DMS53 treated with DMSO at 0.1 percent for 48 hours (cell line): Measurements from ENCODE around the gene CFAP100.

Source experiments
- DNase-seq: peaks from one replicate; lab custom pipeline; 2025; ENCODE audit not compliant: unreplicated experiment; lab: John Stamatoyannopoulos, UW

The CFAP100 gene

DNA sequence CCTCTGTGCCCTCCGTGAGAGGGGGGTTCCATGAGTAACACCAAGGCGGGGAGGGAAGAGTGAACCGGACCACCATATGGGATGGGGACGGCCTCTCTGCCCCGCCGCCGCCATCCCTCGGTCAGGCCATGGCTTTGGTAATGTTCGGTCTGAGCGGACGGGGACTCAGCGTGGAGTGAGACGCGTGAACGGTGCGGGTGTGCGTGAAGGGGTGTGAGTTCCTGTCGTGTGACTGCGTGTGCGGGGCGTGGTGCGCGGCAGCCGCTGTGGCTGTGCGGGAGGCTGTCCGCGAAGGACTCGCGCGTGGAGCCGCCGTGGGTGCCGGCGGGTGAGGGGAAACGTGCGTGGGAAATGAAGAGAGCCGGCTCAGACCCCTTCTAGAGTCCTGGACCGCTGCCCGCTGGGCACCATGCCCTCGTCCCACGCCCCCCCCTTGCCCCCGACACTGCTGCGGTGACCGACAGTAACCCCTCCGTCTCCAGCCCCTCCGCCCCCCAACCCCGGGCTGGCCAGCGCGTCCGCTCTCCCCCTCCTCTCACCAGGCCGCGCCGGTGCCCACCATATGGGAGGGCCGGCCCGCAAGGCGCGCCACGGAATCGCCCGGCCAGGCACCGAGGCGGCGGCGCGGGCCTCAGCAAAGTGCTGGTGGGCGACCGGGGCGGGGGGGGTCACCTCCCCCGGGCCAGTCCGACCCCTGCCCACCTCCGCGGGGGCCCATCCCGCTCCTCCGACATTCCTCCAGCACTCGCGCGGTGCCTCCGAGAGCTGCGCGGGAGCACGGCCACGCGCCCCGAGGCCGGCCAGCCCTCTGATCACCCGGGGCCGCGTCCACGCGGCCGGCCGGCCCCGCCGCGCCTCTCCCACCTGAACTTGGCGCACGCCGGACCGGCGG, 38.1 kb upstream of the CFAP100 start:
- no peak for DNase-seq

DNA sequence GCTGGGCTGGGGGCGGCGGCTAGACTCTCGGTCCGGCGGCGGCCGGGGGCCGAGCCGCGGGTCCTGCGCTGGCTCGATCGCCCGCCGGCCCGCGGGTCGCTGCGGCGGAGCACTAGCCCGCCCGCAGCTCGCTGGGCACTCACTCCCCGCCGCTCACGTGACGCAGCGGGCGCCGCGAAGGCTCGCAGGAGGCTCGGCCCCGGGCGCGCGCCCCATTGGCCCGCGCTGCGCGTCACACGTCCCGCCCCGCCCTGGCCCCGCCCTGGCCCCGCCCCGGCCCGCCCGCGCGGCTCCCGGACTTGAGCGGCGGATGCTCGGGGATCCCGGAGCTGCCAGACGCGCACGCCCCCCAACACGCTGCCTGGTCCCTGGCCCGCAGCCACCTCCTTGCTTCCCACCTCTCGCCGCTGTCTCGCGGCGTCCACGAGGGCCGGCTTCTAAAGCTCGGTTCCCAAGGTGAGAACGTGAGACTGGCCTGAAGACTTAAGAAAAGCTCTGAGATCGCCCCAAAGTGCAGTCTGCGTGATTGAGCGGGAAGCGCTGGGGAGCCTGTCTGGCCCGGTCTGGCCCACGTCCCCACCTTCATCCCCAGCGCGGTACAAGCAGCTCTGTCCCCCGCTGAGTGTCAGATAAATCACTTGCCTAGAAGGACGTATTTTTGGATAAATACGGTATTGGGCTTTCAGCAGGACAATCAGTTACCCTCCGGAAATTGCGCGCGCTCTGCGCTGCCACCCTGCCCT, 37.2 kb upstream of the CFAP100 start, which contains the start of gene KLF15:
TSS of gene KLF15 (minus strand) at position 114 of the 743 bp plus-strand sequence. CDS start 4,486 bp downstream, outside the sequence.
- peak; percentile 47 for DNase-seq

DNA sequence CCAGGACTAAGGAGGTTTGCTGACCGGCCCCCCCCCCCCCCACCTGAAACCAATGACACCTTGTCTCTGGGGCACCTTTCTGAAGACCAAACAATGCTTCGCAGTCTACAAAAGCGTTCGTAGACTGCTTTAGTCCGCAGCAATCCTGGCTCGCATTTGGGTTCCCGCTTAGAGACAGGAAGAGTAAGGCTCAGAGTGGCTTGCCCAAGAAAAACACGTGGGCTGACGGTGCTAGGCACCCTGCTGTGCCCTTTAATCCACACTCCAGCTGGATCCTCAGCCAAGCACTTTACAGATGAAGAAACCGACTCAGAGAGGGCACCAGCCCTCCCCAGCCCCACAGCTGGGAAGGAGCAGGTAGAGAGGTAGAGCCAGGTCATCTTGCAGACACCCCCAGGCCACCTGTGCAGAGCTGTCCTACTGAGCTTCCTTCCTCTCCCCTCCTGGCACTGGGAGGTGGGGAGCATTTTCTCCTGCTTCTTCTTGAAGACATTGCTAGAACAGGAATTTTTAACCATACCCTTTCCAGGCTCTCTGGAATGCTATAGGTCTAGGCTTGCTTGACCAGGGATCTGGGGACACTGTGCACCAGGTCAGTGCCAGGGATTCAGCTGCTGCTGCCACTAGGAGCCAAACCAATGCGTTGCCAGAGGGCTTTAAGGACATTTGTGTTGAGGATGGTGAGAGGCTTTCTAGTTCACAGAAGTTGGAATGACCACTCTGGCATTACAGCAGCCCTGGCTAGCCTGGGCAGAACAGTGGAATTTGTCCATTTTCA, 36.5 kb upstream of the CFAP100 start:
- peak; percentile 25 for DNase-seq

DNA sequence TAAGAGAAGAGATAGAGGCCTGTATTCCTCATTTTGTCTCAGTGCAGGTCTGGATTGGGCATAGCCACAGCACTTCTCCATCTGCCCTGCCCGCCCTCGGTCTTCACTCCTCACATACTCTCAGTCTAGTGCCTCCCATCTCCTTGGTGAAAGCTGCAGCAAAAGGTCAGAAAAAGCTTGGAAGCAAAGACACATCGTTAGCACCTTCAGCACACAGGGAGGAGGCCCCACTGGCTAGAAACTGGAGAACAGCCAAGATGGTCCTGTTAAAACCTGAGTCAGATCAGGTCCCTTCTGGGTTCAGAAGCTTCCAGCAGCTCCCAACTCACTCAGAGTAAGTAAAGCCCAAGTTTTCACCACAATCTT, 35.9 kb upstream of the CFAP100 start:
- no peak for DNase-seq

DNA sequence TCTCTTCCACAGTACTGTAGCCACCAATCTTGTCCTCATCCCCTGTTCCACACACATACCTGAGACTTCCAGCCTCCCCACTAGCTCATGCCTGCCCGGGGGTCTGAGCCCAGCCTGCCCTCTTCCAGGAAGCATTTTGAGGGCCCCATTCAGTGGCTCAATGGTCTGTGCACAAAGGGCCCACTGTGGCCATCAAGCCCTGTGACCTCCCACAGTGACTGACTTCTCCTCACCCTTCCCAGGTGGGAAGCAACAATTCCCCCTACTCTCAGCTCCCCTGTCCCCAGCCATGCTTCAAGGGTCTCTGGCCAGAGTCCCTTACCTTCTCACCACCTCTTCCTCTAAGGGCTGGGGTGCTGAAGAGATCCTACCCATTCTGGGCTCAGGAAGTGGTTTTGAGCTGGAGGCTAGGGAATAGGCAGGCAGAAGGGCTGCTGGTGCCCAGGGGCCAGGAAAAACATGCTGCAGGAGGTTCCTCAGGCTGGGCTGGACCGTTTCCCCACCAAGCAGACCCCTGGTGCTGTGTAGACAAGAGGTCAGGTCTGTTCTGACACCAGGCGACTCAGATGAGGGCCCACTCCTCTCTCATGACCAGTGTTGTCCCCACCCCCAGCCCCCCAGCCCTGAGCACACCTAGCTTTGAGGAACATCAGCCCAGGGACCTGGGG, 34.5 kb upstream of the CFAP100 start:
- no peak for DNase-seq

DNA sequence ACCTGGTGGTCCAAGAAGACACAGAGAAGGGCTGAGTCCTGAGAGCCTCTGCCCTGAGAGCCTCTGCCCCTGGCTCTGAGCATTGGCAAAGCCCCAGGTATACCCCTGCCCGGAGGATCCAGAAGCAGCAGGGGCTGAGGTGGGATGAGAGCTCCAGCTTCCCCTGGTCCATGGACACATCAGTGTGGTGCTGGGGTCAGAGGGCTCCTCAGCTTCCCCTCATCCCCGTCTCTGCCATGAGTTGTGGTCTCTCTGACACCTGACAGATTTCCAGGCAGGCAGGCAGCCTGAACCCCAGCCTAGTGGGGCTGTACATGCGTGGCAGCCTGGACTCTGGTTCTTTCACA, 34.0 kb upstream of the CFAP100 start:
- DNase-seq, result no peak

DNA sequence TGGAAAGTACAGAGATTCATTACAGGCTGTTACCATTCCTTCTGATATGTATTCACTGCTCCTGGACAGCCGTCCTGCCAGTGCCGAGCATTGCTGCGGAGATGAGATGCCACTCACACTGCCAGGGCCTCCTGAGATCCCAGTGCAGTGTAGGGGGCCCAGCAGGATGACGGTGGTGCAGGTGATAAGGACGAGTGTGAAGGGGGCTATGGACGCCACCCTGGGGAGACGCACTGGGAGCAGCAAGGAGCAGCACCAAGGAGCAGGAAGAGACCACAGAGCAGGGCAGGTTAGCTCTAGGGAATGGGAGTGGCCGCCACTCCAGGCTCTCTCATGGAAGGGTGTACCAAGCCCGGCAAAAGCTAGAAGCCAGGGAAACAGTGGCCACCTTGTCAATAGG, 33.5 kb upstream of the CFAP100 start:
- DNase-seq, result no peak

DNA sequence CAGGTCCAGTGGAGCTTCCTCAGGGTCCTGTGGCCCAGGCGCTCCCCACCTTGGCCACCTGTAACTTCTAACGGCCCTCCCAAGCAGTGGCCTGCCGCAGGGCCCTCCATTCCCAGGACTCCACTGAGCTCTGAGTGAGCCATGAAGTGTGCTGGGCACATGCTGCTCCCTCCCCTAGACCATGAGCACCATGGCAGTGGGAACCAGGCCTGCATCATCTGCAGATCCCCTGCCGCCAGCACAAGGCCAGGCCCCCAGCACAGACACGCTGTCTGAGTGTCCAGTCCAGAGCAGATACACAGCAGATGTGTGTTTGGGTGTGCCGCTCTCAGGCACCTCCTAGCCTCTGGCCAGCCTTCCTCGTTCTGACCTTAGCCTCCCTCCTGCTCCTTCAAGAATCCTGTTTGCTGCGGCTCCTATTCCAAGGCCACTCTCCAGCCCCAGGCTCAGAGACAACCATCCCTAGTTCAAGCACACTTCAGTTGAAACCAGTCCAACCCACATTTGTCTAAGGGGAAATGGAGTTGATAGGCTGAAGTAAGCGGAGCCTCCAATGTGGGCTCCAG, 30.5 kb upstream of the CFAP100 start:
- no peak for DNase-seq

DNA sequence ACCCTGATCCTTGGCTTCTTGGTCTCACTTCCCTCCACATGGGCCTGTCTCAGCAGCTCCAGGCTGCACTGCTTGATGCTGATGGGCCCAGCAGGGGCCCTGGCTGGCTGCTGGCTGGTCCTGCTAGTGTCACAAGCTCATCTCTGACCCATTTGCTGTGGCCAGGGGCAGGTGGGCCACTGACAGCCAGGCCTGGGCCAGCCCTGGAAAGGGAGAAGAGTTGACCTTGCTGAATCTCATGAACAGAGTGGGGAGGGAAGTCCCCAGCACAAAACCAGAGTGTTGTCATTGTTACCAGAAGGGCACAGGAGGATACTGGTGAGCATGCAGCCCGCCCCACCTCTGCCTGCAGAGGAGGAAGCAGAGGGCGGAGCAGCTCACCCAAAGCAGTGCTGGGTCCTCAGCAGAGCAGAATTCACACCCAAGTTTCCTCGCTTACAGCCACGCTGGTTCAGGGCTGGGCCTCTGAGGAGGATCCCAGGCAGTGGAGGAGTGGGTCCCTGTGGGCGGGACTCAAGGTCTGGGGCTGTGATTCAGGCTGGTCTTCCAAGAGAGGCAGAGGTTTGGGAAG, 29.9 kb upstream of the CFAP100 start:
- no peak for DNase-seq

DNA sequence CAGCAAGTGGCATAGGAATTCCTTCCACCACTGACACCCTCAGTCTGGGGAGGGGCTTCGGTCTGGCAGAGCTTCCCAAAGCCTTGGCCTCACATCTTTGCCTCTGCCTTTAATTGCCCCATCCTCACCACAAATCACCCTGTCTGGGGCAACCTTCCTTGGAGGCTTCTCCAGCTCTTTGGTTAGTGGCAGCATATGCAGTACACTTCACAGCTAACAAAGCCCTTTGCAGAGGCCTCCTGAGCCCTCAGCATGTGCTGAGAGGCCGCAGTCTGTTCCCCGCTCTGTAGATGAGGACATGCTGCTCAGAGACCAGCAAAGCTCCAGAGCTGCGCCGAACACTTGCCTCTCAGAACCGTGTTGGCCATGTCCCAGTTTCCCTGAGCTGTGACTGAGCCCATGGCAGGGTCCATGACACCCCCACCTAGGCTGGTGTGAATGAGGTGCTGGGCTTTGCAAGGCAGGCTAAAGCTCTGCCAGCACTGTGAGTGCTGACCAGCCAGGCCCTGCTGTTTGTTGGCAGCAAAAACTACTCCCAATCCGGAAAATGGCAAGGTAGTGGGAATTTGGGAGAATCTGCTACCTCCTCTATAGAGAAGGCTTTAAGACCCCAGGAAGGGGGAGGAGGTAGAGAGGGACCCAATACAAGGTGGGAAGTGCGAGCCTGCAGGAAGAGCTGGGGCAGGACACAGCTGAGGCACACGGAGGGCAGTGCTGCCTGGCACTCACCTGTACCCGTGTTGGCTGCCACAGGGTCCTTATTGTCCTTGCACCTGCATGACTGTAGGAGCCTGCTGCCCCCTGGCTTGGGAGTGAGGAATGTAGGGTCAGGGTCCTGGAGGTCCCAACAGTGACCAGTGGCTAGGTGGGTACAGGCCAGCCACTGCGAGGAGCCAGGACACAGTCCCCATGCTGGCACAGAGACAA, 29.1 kb upstream of the CFAP100 start:
- DNase-seq, result no peak

DNA sequence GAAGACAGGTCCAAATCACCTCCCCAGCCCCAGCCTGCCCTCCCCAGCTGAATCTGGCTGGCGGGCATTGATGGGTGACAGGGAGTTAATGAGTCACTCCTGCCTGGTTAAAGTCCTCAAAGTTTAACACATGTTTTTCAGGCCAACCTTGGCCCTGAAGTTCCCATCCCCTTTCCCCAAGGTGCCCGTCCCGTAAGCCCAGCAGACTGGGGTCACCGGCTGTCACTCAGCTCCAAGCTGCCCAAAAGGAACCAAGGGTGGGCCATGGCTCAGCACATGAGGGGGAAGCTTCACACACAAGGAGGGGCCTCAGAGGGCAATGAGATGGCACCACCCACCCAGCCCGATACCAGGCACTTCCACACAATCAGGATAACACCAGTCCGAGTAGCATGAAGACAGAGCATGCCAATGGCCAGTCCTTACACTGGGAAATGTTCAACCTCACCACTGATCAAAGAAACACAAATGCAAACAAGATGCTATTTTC, 27.3 kb upstream of the CFAP100 start:
- DNase-seq, result no peak

DNA sequence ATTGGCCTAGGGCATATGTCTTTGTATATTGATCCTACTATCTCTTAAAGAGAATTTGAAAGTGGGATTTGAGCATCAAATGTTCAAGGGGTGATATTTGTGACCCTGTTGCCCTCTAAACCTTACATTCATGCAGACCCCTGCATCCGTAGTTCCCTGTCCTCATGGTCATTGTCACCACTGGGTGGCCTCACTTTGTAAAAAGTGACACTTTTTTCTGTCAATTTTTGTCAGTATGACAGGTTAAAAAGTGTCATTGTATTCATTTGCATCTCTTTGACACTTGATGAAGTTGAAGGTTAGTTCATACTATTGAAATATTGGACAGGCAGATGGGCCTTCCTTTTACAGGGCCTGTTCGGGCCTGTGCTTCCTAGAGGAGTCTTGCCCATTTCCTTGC, 25.2 kb upstream of the CFAP100 start:
- no peak for DNase-seq

DNA sequence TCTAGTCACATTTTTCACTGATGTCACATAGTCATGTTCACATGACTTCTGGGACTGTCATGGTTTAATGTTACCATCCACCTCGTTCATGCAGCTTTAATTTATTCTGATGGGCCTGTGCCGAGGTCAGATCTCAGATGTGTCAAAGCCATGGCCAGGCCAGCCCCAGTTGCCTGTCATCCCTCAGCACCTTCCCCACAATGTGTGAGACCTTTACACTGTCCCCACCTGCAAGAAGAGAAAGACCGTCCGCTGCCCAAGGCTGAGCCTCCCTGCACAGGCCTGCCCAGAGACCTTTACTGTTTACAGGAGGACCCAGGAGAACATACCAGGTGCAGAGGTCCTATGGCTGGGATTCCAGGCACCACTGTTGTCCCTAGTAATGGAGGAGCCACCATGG, 24.7 kb upstream of the CFAP100 start:
- no peak for DNase-seq

DNA sequence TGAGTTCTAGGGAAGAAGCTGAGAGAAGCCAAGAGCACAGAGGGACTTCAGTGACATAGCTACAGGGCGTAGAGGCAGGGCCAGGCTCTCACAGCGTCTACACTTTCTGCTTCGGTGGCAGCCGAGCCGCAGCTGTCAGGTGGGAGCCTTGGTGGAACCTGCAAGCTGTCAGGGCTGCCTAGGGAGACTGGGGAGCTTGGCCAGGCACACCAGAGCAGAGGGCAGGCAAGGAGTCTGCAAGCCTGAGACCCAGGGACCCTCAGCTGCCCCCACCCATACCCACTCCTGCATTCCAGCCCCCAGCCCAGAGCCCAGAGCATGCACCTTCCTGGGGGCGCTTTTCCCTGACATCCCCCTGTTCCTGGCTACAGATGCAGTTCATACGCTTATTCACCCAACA, 24.1 kb upstream of the CFAP100 start:
- no peak for DNase-seq

DNA sequence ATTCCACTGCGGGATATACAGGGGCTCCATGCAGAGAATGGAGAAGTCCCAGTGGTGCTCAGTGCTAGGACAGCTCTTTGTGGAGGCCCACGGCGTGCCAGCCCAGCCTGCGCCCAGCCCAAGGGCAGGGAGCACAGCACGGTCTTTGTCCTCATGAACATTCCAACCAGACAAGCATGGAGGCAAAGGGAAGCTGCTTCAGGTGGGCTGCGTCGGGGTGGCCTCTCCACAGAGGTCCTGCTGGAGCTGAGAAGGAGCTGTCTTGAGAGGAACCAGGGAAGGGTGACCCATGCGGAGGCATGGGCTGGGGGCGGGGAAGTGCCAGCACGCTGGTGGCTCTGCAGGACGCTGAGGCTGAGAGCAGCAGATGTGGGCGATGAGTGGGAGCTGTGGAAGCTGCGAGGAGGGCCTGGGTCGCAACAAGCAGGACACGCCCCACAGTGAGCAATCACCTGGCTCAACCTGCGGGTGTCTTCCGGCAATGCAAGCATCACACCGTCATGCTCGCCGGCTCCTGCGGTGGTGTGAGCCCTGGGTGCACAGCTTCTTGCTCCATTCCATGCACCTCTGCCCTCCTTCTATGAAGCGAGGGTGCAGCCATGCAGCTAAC, 23.5 kb upstream of the CFAP100 start:
- DNase-seq, result no peak

DNA sequence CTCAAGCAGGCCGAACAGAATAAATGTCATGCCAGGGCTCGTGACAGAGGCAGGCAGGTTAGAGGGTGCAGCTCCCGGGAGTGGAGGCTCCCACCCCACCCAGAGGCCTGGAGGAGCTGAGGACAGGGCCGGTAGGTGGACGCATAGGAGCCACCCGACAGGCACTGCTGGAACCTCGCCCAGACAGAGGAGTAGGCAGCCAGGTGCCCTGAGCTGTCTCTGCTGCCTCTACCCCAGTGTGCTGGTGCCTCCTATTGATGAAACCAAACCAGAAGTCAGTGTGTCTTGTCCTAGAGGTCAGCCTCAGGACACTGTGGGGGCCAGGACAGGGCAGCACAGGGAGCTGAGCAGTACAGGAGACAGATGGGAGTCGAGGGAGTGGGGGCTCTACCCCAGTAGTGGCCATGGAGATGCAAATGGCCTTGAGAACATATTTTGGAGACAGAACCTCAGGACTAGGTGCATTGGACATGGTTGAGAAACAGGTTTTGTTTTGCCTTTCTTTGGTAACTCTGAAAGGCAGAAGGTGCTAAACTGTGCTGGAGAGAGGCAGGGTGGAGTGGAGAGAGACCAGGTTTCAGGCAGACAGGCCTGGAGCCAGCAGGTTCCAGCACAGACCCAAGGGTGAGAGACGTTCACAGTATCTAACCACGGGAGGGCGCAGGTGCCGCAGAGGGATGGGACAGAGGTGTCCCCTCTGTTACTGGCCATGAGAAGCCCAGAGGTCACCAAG, 22.1 kb upstream of the CFAP100 start:
- DNase-seq, result no peak

DNA sequence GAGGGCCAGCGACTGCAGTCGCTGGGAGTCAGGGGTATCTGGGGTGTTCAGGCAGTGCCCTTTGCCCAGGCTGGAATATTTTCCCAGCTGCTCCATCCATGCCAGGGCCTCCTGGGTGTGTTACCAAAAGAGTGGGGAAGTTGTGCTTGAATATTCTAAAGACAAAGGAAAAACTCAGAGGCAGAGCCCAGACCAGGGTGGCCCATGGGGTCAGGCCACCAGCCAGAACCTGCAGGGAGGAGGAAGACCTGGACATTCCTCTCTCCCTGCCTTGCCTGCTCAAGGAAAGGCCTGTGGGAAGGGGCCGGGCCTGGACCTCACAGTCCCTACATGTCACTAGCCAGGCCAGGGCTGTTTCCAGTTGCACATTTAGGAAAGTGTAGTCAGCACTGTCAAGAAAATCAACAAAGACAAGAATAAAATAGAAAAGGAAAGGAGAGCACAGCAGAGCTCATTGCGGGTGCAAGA, 21.5 kb upstream of the CFAP100 start:
- no peak for DNase-seq
